Stomach (tissue), 9 donors: ENCODE measurements around the gene CCL7. TPM values are rescaled to one million over a fixed set of nuclear protein-coding genes. Genes with fewer than 3 reads are reported as not detected.

ENCODE experiments used
- DNase-seq, 2 donors: peaks; one replicate each; pipeline versions ENCODE4 v3.0.0 to v3.0.0-alpha.2; 2013 to 2019
- H3K27ac ChIP-seq, 5 donors: fragments of 200-600 bp in 4 of 5; sonication (generic) in 4 of 5; one replicate each; pipeline ENCODE4 v1.5.1; 2013 to 2019; ENCODE audit warnings: mild to moderate bottlenecking in 1 of 5, moderate library complexity in 1 of 5
- H3K27me3 ChIP-seq, 3 donors: fragments of 200-600 bp; sonication (generic); one replicate each; pipeline ENCODE4 v1.5.1; 2017 to 2019; ENCODE audit warnings: mixed run types in 1 of 3
- H3K36me3 ChIP-seq, 4 donors: fragments of 200-600 bp; sonication (generic); 1 replicate in 3 of 4; 2 replicates in 1 of 4; pipeline ENCODE4 v1.5.1; 2016 to 2019
- H3K4me1 ChIP-seq, 4 donors: fragments of 200-600 bp; sonication (generic); one replicate each; pipeline ENCODE4 v1.5.1; 2016 to 2019
- H3K4me3 ChIP-seq, 4 donors: fragments of 200-600 bp; sonication (generic) in 3 of 4; one replicate each; pipeline ENCODE4 v1.5.1; 2016 to 2019; ENCODE audit warnings: mild to moderate bottlenecking in 1 of 4
- H3K9me3 ChIP-seq, 4 donors: fragments of 200-600 bp; sonication (generic); one replicate each; pipeline ENCODE4 v1.5.1; 2016 to 2019
- EP300 ChIP-seq: sonication (generic); formaldehyde crosslinking; IDR thresholded peaks from one replicate; pipeline ENCODE4 v1.6.1; 2017; ENCODE audit warnings: antibody characterized with exemption
- POLR2A ChIP-seq, 4 donors: fragments of 450-650 bp; IDR thresholded peaks; one replicate each; pipeline ENCODE4 v1.6.1; 2016; ENCODE audit warnings: antibody characterized with exemption in 4 of 4, control low read depth in 2 of 4, mild to moderate bottlenecking in 1 of 4, moderate library complexity in 1 of 4
- POLR2AphosphoS5 ChIP-seq, 3 donors: sonication (generic); formaldehyde crosslinking; IDR thresholded peaks; one replicate each; pipeline ENCODE4 v1.6.1; 2016; ENCODE audit warnings: antibody characterized with exemption in 3 of 3
- WGBS, 5 donors: extraction: QIAGEN DNeasy Blood & Tissue Kit in 3 of 5; methylation state at CpG; one replicate each; pipeline versions ENCODE4 v1.1.5 to v1.1.7; 2013 to 2018; 5-methylcytosine and 5-hydroxymethylcytosine counted together
- intact Hi-C: fragments of 100-400 bp; cut with DNase I; formaldehyde crosslinking; loops from one replicate; pipeline ENCODE4 v1.15.1; 2023; ENCODE audit warnings: low total_unique reads
- polyA plus RNA-seq, 3 donors: library from polyadenylated mRNA; stranded (reverse); fragments of 200-250 nt; gene quantifications; one replicate each; pipeline ENCODE4 v1.2.3, GENCODE V29; 2013
- total RNA-seq, 5 donors: library from RNA; depleted of rRNA; stranded (reverse); fragments of >200 nt; gene quantifications; one replicate each; pipeline versions ENCODE4 v1.1.0 to v1.2.3, GENCODE V29; 2014 to 2016
- TF ChIP-seq, protein P1 (sequence below), 7 experiments: fragments of 450-650 bp in 4 of 7; fragments of 200-600 bp in 3 of 7; sonication (generic) in 3 of 7; IDR thresholded peaks; one replicate each; pipeline ENCODE4 v1.5.1; 2016 to 2019; ENCODE audit warnings: antibody characterized with exemption in 7 of 7, control low read depth in 2 of 7, mild to moderate bottlenecking in 1 of 7
- donor health status: healthy with polysubstance abuse.
- donor health status: Bipolar disorder and iron deficiency.
- donor health status: healthy.

Gene CCL7
- total and polyA plus RNA-seq, 8 donors: not detected

DNA sequence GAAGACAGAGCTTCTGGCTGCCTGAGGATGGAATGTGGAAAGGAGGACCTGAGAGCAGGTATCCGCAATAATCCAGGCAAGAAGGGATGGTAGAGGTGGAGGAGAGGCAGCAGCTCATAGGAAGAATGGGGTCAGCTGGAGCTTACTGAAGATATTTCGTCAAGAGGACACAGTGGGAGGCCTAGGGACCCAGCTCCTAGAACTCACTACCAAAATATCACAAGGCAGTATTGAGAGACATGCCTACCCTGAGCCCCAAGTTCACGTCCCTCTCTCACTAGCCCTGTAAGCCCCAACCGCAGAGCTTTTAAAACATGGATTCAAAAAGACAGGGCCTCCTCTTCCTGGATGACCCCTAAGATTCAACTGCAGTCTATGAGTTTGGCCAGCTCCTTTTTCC is 35.0 kb downstream of the CCL7 start:
- intact Hi-C loops: no loop called here
- Histone ChIP-seq H3K27me3 (peaks cover 0 to 6% (median 0%) of the 10 kb centered on the region in 3 donors), H3K4me1 (peaks cover 0 to 20% (median 5%) of the 10 kb centered on the region in 4 donors), H3K27ac (no peak overlapping the region), H3K4me3 (no peak overlapping the region), H3K9me3 (no peaks in the 10 kb centered on the region), H3K36me3 (no peaks in the 10 kb centered on the region)
- TF ChIP-seq POLR2AphosphoS5 (IDR thresholded peaks at IDR 0.05) (no peak), POLR2A (IDR thresholded peaks at IDR 0.05) (no peak), EP300 (no peak)
- TF ChIP-seq, protein P1, sequence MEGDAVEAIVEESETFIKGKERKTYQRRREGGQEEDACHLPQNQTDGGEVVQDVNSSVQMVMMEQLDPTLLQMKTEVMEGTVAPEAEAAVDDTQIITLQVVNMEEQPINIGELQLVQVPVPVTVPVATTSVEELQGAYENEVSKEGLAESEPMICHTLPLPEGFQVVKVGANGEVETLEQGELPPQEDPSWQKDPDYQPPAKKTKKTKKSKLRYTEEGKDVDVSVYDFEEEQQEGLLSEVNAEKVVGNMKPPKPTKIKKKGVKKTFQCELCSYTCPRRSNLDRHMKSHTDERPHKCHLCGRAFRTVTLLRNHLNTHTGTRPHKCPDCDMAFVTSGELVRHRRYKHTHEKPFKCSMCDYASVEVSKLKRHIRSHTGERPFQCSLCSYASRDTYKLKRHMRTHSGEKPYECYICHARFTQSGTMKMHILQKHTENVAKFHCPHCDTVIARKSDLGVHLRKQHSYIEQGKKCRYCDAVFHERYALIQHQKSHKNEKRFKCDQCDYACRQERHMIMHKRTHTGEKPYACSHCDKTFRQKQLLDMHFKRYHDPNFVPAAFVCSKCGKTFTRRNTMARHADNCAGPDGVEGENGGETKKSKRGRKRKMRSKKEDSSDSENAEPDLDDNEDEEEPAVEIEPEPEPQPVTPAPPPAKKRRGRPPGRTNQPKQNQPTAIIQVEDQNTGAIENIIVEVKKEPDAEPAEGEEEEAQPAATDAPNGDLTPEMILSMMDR (IDR thresholded peaks at IDR 0.05): no peak
- WGBS, 5 donors: 89 to 92% (median 91%) methylated on average over 4 of the region's 4 CpGs
- no peak for DNase-seq

DNA sequence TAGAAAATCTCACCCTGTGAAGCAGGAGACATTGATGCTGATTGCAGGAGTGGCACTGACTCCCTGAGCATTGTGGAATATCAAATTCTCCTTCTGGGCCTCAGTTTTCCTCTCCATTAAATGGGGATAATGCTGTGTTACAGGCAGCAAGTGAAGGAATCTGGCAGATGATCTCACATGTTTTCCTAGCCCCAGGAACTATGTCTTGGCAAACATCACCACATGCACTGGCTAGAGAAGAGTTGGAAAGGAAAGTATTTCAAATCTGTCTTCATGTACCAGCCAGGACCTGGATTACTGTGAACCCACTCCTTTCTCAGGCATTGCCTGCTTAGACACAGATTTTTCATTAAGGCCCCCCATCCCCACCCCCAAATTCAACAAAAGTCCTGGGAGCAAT is 35.6 kb downstream of the CCL7 start:
- peaks cover 0 to 20% (median 5%) of the 10 kb centered on the region in 4 donors for H3K4me1 ChIP-seq
- peaks cover 0 to 6% (median 0%) of the 10 kb centered on the region in 3 donors for H3K27me3 ChIP-seq
- TF ChIP-seq, protein P1 (IDR thresholded peaks at IDR 0.05): no peak
- TF ChIP-seq EP300 (no peak), POLR2A (IDR thresholded peaks at IDR 0.05) (no peak), POLR2AphosphoS5 (IDR thresholded peaks at IDR 0.05) (no peak)
- no peaks in the 10 kb centered on the region for H3K9me3 ChIP-seq
- no peak overlapping the region for H3K27ac ChIP-seq
- intact Hi-C loops: no loop called here
- no peak for DNase-seq
- H3K4me3 ChIP-seq: no peak overlapping the region
- H3K36me3 ChIP-seq: no peaks in the 10 kb centered on the region

DNA sequence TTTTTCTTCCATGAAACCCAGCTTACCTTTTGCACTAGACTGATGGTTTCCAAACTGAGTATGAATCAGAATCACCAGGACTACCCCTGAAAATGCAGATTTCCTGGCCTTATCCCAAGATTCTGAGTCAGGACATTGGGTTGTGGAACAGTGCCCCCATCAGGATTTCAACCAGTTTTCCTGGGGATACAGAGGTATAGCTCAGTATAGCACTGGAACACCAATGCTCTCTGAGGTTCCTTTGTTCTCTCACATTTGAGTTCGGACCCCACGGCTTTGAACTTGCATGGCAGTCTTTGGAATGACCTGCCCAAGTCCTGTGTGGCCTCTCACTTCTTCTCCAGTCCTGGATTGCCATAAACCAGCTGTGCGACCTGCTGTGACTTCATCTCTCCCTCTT is 36.4 kb downstream of the CCL7 start:
- 57 to 68% (median 67%) methylated on average over 3 of the region's 3 CpGs for WGBS, 5 donors
- H3K27ac ChIP-seq: peak overlapping the region in 1 of 5 donors; percentile 39
- no peak for DNase-seq

DNA sequence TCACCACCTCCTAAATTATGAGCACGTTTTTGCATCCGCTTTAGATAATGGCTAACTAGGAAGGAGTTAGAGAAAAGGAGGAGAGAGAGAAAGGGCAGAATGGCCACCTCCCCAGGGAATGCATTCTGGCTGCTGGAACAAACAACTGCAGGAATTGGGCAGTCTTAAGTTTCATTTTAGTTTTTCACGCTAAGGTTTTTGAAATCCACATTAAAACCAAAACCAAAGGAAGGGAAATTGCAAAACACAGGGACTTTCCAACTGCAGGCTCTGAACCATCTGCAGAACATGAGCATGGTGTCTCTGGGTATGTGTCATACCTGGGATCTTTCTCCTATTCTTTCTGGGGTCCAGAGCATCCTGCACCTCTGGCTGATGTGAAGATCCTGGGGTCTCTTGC is 37.1 kb downstream of the CCL7 start:
- Histone ChIP-seq H3K36me3 (no peaks in the 10 kb centered on the region), H3K27me3 (peaks cover 0 to 6% (median 0%) of the 10 kb centered on the region in 3 donors), H3K4me1 (peaks cover 0 to 16% (median 5%) of the 10 kb centered on the region in 4 donors), H3K9me3 (no peaks in the 10 kb centered on the region), H3K4me3 (no peak overlapping the region), H3K27ac (peak overlapping the region in 2 of 5 donors; percentile 11 to 44)
- intact Hi-C loops: no loop called here
- no peak for DNase-seq
- 46 to 59% (median 54%) methylated on average over 3 of the region's 3 CpGs for WGBS, 5 donors
- TF ChIP-seq, protein P1 (IDR thresholded peaks at IDR 0.05): no peak
- TF ChIP-seq POLR2A (IDR thresholded peaks at IDR 0.05): no peak
- no peak for TF ChIP-seq EP300
- no peak for TF ChIP-seq POLR2AphosphoS5 (IDR thresholded peaks at IDR 0.05)

More for the DNA sequence above, 36.4 kb downstream of the CCL7 start:
- Histone ChIP-seq H3K4me3 (no peak overlapping the region), H3K27me3 (peaks cover 0 to 6% (median 0%) of the 10 kb centered on the region in 3 donors), H3K36me3 (no peaks in the 10 kb centered on the region), H3K9me3 (no peaks in the 10 kb centered on the region), H3K4me1 (peaks cover 0 to 16% (median 5%) of the 10 kb centered on the region in 4 donors)
- intact Hi-C loops: no loop called here
- TF ChIP-seq, protein P1 (IDR thresholded peaks at IDR 0.05): peak in 2 of 7 experiments; percentile 10 to 11
- no peak for TF ChIP-seq EP300
